ENCODE measurements around the gene ATP6V1G2. TPM values are rescaled to one million over a fixed set of nuclear protein-coding genes. Genes with fewer than 3 reads are reported as not detected.

The ATP6V1G2 gene
- total and polyA plus RNA-seq, 2 experiments from 2014 or later: 2.4 to 2.7 TPM

DNA sequence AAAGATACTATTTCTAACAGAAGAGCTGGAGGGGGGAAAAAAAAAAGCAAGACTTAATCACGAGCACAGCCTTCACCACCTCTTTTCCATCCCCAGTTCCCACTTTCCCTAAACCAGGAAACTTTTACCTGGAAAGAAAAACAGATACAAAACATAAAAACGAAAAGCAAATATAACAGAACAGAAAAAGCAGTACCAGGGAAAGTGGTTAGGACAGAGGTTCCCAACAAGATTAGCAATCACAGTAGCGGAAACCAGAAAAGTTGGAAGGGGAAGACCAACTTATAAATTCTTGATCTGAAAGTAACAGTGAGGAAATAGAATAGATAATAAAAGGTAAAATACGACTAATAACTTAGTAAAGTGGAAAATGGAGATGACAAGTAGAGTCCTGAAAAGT is 5.8 kb downstream of the ATP6V1G2 start (continued):
- TF ChIP-seq STAT1 (IDR thresholded peaks at IDR 0.05; ENCODE audit: unreplicated experiment): no peak
- TF ChIP-seq EZH2phosphoT487 (IDR thresholded peaks at IDR 0.05; ENCODE audit: unreplicated experiment): no peak
- TF ChIP-seq CREB1 (CRISPR knock-in tag; IDR thresholded peaks at IDR 0.05; ENCODE audit: low read depth): no peak
- TF ChIP-seq, protein P1, sequence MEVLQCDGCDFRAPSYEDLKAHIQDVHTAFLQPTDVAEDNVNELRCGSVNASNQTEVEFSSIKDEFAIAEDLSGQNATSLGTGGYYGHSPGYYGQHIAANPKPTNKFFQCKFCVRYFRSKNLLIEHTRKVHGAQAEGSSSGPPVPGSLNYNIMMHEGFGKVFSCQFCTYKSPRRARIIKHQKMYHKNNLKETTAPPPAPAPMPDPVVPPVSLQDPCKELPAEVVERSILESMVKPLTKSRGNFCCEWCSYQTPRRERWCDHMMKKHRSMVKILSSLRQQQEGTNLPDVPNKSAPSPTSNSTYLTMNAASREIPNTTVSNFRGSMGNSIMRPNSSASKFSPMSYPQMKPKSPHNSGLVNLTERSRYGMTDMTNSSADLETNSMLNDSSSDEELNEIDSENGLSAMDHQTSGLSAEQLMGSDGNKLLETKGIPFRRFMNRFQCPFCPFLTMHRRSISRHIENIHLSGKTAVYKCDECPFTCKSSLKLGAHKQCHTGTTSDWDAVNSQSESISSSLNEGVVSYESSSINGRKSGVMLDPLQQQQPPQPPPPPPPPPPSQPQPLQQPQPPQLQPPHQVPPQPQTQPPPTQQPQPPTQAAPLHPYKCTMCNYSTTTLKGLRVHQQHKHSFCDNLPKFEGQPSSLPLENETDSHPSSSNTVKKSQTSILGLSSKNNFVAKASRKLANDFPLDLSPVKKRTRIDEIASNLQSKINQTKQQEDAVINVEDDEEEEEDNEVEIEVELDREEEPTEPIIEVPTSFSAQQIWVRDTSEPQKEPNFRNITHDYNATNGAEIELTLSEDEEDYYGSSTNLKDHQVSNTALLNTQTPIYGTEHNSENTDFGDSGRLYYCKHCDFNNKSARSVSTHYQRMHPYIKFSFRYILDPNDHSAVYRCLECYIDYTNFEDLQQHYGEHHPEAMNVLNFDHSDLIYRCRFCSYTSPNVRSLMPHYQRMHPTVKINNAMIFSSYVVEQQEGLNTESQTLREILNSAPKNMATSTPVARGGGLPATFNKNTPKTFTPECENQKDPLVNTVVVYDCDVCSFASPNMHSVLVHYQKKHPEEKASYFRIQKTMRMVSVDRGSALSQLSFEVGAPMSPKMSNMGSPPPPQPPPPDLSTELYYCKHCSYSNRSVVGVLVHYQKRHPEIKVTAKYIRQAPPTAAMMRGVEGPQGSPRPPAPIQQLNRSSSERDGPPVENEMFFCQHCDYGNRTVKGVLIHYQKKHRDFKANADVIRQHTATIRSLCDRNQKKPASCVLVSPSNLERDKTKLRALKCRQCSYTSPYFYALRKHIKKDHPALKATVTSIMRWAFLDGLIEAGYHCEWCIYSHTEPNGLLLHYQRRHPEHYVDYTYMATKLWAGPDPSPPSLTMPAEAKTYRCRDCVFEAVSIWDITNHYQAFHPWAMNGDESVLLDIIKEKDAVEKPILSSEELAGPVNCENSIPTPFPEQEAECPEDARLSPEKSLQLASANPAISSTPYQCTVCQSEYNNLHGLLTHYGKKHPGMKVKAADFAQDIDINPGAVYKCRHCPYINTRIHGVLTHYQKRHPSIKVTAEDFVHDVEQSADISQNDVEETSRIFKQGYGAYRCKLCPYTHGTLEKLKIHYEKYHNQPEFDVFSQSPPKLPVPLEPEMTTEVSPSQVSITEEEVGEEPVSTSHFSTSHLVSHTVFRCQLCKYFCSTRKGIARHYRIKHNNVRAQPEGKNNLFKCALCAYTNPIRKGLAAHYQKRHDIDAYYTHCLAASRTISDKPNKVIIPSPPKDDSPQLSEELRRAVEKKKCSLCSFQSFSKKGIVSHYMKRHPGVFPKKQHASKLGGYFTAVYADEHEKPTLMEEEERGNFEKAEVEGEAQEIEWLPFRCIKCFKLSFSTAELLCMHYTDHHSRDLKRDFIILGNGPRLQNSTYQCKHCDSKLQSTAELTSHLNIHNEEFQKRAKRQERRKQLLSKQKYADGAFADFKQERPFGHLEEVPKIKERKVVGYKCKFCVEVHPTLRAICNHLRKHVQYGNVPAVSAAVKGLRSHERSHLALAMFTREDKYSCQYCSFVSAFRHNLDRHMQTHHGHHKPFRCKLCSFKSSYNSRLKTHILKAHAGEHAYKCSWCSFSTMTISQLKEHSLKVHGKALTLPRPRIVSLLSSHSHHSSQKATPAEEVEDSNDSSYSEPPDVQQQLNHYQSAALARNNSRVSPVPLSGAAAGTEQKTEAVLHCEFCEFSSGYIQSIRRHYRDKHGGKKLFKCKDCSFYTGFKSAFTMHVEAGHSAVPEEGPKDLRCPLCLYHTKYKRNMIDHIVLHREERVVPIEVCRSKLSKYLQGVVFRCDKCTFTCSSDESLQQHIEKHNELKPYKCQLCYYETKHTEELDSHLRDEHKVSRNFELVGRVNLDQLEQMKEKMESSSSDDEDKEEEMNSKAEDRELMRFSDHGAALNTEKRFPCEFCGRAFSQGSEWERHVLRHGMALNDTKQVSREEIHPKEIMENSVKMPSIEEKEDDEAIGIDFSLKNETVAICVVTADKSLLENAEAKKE (CRISPR knock-in tag; IDR thresholded peaks at IDR 0.05): no peak

DNA sequence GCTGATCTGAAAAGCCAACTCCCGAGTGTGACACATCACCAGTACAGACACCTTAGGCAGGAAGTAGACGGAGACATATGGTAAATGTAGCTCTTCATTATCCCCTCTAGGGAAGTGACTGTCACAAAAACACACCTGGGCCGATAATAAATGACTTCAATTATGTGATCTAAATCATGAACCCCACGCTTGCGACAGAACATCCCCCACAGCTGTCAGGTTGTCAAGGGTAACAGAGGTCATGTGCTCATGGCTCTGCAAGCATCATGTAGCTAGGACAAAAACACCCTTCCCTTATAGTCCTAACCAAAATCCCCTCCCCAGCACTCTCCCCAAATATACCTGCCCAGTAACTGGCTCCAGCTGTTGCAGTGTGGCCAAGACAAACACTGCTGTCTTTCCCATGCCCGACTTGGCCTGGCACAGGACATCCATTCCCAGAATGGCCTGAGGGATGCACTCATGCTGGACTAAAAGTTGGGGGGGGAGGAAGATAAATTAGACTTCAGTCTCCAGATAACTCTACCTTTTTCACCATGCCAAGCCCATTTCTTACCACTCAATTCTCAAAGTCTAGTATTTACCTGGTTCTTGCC is 7.5 kb downstream of the ATP6V1G2 start:
- H3K27ac ChIP-seq (ENCODE audit: low read depth): no peak overlapping the region
- peaks cover 22% of the 10 kb centered on the region for H3K4me1 ChIP-seq (ENCODE audit: insufficient read depth)
- H3K4me2 ChIP-seq: peak overlapping the region; percentile 94
- H3K9me2 ChIP-seq (ENCODE audit: insufficient read depth): no peaks in the 10 kb centered on the region
- Mint-ChIP-seq H3K36me3 (ENCODE audit: low read depth) (peaks cover 78% of the 10 kb centered on the region), H3K27ac (peak overlapping the region; percentile 46; the same call in 1 of the 2 replicates), H3K4me3 (peak overlapping the region; percentile 98), H3K27me3 (ENCODE audit: insufficient read depth, low read depth, poor library complexity) (peaks cover 22% of the 10 kb centered on the region), H3K9me3 (no peaks in the 10 kb centered on the region; the same call in 2 of the 3 replicates), H3K4me1 (peaks cover 43% of the 10 kb centered on the region)
- peaks cover 85% of the 10 kb centered on the region for H3K79me2 ChIP-seq (replicated peaks; ENCODE audit: insufficient read depth)
- peaks cover 68% of the 10 kb centered on the region for H4K20me1 ChIP-seq (replicated peaks; ENCODE audit: insufficient read depth)
- H3K27me3 ChIP-seq (ENCODE audit: insufficient read depth): no peaks in the 10 kb centered on the region
- no peak for ATAC-seq
- H3K36me3 ChIP-seq (ENCODE audit: insufficient read depth): peaks cover 65% of the 10 kb centered on the region
- peaks cover 50% of the 10 kb centered on the region for H3F3A ChIP-seq (replicated peaks; ENCODE audit: low read depth)
- no peak overlapping the region for H2AFZ ChIP-seq
- TF ChIP-seq, protein P2, sequence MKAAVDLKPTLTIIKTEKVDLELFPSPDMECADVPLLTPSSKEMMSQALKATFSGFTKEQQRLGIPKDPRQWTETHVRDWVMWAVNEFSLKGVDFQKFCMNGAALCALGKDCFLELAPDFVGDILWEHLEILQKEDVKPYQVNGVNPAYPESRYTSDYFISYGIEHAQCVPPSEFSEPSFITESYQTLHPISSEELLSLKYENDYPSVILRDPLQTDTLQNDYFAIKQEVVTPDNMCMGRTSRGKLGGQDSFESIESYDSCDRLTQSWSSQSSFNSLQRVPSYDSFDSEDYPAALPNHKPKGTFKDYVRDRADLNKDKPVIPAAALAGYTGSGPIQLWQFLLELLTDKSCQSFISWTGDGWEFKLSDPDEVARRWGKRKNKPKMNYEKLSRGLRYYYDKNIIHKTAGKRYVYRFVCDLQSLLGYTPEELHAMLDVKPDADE (IDR thresholded peaks at IDR 0.05): no peak
- DNase-seq (ENCODE audit: low spot score): no peak
- H3K4me3 ChIP-seq: peak overlapping the region; percentile 80; the same call in 1 of the 2 replicates

Measured in GM23338 (cell line).